ENCODE results near the gene WFDC1. TPM values are rescaled to one million over a fixed set of nuclear protein-coding genes. Genes with fewer than 3 reads are reported as not detected.

Gene WFDC1
- total and polyA plus RNA-seq, 2 donors (not counting 3 experiments of a cell fraction or from before 2014, with no cell fraction given) = not detected

DNA sequence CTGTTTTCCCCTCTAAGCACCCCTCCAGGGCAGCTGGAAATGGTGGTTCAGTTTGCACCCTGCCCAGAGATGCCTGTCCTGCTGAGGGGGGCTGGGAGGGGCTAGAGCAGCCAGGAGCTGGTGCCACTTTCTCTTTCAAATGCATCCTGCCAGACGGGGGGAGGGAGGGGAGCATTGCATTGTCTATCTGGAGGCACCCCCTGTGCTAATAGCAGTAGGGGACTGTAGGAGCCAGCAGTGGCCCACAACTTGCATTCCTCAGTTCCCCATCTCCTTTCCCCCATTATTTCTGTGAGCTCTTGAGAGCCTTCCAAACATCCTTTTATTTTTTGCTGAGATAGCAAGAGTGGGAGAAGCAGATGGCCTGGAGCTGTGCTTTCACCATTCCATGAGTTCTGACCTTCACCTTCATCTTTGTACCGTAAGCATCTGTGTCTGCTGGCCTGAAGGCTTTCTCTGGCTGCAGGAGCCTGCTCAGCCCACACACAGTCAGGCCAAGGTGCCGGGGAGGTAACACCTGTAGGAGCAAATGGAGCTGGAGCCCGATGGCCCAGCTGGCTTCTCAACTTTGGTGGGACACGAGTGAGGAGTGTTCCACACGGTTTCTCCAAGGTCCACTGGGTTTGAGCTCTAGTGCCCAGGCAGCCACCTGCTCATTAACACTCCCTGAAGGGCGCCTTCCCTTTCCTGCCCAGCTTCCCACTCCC is 5.2 kb downstream of the WFDC1 start:
- H3K4me3 ChIP-seq (replicated peaks in 1 of 3; ENCODE audit: insufficient read depth in 1 of 3, low read depth in 1 of 3, low read length in 3 of 3) = no peak overlapping the region
- POLR2A ChIA-PET = no interaction called here
- FAIRE-seq (no peak), DNase-seq (ENCODE audit: low read depth, low spot score) (no peak)
- TF ChIP-seq POLR2AphosphoS5 (IDR thresholded peaks at IDR 0.05; ENCODE audit: insufficient read depth, low read depth, low read length) = no peak
- TF ChIP-seq, protein P1, sequence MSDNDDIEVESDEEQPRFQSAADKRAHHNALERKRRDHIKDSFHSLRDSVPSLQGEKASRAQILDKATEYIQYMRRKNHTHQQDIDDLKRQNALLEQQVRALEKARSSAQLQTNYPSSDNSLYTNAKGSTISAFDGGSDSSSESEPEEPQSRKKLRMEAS (IDR thresholded peaks at IDR 0.05; ENCODE audit: insufficient read depth, insufficient read length) = no peak
- no peak for TF ChIP-seq FOS (IDR thresholded peaks at IDR 0.05; ENCODE audit: borderline replicate concordance, insufficient read depth, low read length)
- TF ChIP-seq EZH2 (IDR thresholded peaks at IDR 0.05; ENCODE audit: borderline replicate concordance, low read depth, low read length, severe bottlenecking) = no peak
- TF ChIP-seq, protein P2, sequence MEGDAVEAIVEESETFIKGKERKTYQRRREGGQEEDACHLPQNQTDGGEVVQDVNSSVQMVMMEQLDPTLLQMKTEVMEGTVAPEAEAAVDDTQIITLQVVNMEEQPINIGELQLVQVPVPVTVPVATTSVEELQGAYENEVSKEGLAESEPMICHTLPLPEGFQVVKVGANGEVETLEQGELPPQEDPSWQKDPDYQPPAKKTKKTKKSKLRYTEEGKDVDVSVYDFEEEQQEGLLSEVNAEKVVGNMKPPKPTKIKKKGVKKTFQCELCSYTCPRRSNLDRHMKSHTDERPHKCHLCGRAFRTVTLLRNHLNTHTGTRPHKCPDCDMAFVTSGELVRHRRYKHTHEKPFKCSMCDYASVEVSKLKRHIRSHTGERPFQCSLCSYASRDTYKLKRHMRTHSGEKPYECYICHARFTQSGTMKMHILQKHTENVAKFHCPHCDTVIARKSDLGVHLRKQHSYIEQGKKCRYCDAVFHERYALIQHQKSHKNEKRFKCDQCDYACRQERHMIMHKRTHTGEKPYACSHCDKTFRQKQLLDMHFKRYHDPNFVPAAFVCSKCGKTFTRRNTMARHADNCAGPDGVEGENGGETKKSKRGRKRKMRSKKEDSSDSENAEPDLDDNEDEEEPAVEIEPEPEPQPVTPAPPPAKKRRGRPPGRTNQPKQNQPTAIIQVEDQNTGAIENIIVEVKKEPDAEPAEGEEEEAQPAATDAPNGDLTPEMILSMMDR (IDR thresholded peaks at IDR 0.05; ENCODE audit: extremely low read depth in 1 of 2, insufficient read depth in 1 of 2, low read depth in 1 of 2, low read length in 2 of 2) = no peak
- TF ChIP-seq JUN (IDR thresholded peaks at IDR 0.05; ENCODE audit: borderline replicate concordance, insufficient read depth, insufficient read length, low read depth) = no peak
- no peak for TF ChIP-seq POLR2A (IDR thresholded peaks at IDR 0.05; ENCODE audit: low read depth, low read length)
- no peak for TF ChIP-seq MYC (IDR thresholded peaks at IDR 0.05; ENCODE audit: low read depth, low read length)
- TF ChIP-seq GATA2 (IDR thresholded peaks at IDR 0.05; ENCODE audit: insufficient read depth, insufficient read length, low read depth, low read length) = no peak
- H3K4me1 ChIP-seq (ENCODE audit: control insufficient read depth, extremely low read depth, insufficient read depth, low read length) = peaks cover 2% of the 10 kb centered on the region
- no peaks in the 10 kb centered on the region for H3K36me3 ChIP-seq (ENCODE audit: control insufficient read depth in 2 of 2, extremely low read depth in 1 of 2, insufficient read depth in 2 of 2, low read length in 2 of 2)
- no peak overlapping the region for H3K4me2 ChIP-seq (ENCODE audit: insufficient read depth, low read length)
- H3K9me1 ChIP-seq (replicated peaks; ENCODE audit: control insufficient read depth, extremely low read depth, insufficient read depth, low read length) = no peaks in the 10 kb centered on the region
- intact Hi-C loops (cut with micrococcal nuclease) (loop anchor here (10.0 kb wide), 1 partner anchor 345 kb away; the partner anchor contains the start of gene OSGIN1), dilution Hi-C loops (cut with MboI; ENCODE audit: extremely low pct_ligation_motif_present, low sequenced_read_pairs) (no loop called here)
- no TSS peak for BruUV-seq (replicated peaks)
- no peak overlapping the region for H2AFZ ChIP-seq (ENCODE audit: low read depth, low read length)
- no peaks in the 10 kb centered on the region for H3K79me2 ChIP-seq (ENCODE audit: control insufficient read depth, insufficient read depth, low read length)
- peaks cover 33 to 34% of the 10 kb centered on the region in 2 experiments for H3K27me3 ChIP-seq (ENCODE audit: control insufficient read depth in 2 of 2, insufficient read depth in 2 of 2, low read length in 2 of 2)
- no peak overlapping the region for H3K9ac ChIP-seq (replicated peaks; ENCODE audit: extremely low read depth, insufficient read depth, low read length)
- H3K9me3 ChIP-seq (replicated peaks; ENCODE audit: control insufficient read depth, insufficient read depth, low read length) = no peaks in the 10 kb centered on the region
- H4K20me1 ChIP-seq (replicated peaks; ENCODE audit: control insufficient read depth, extremely low read depth, insufficient read depth, low read length) = no peaks in the 10 kb centered on the region
- H3K27ac ChIP-seq (ENCODE audit: insufficient read depth, low read depth, low read length) = no peak overlapping the region
- CTCF ChIA-PET = no interaction called here
